NCI-H526 treated with DMSO at 0.1 percent for 48 hours (cell line): ENCODE results near the gene HDAC9.
A peak's percentile ranks its signal among the peaks of the same experiment; 100 is the strongest.

Experiments used
- DNase-seq: peaks from one replicate; lab custom pipeline; 2025; lab: John Stamatoyannopoulos, UW

HDAC9 gene

GRCh38 chr7:18495412-18496340, at the start of gene HDAC9:
Gene HDAC9 (plus strand): TSS chr7:18495749. CDS start chr7:18496303, 554 bp downstream.
- peak; percentile 89 for DNase-seq

- DNase-seq, result no peak
Measured at GRCh38 chr7:18445916-18446520, 49.5 kb upstream of the HDAC9 start.

GRCh38 chr7:18450019-18450418, 45.5 kb upstream of the HDAC9 start:
- no peak for DNase-seq

DNA sequence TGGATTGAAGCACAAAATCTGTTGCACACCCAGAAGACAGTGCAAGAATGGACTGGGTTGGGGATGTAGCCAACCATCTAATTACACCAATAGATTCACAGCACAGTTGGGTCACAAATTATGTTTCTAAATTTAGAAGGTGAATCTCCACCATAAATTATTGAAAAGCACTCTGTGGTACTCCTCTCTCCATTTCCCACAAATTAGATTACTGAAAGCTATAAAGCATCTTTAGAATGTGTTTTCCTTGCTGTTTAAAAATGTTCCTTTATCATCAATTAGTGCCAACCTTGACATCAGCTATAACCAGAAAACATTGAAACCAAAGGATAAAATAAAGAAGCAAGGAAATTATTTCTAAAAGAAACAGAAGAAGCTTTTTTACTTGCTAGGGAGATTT, 39.9 kb upstream of the HDAC9 start:
- DNase-seq, result no peak

- no peak for DNase-seq
Measured at GRCh38 chr7:18457832-18458231, 37.7 kb upstream of the HDAC9 start.

DNA sequence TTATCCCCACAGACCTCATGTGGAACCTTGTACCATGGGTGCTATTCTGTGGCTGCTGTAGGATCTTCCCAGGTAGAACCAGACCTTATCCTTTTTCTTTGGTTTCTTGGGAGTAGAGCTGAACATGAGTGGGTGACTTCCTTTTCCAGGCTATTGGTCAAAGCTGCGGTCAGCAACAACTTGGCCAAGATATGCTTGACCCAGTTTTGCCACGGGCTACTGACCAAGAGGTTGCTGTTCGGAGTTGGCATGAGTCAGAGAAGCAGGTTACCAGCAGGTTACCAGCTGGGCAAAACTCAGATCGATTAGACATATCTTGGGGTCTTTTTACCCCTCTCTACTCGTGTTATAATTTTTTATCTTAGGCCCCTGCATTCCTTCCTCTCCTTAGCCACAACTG, 36.7 kb upstream of the HDAC9 start:
- no peak for DNase-seq

DNA sequence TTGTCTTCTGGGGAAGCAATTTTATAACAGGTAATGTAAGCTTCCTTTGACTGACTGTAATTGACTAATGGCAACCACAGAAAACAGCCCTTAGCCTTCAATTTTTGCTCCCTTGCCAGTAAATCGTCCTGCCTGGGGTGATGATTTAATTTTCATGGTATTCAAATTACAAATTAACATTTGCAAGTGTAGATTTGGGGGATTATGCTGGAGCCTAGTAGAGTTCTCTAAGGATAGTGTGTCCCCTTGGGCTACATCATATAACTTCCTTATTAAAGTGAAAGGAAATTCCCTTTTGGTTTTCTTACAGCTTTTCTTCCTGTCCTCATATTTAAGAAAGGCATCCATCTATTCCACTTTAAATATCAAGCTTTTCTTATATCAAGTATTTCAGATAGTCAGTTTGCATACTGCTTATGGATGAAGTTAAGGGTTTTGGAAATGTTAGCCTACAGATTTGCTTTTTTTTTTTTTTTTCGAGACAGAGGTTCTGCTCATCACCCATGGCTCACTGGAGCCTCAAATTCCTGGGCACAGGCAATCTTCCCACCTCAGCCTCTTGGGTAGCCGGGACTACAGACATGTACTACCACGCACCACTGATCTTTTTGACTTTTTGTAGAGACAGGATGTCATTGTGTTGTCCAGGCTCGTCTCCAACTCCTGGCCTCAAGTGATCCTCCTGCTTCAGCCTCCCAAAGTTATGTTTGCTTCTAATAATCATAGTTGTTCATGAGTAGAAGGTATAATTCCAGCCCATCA, 35.9 kb upstream of the HDAC9 start:
- DNase-seq, result no peak

- no peak for DNase-seq
Measured at GRCh38 chr7:18461785-18462467, 33.6 kb upstream of the HDAC9 start.

DNA sequence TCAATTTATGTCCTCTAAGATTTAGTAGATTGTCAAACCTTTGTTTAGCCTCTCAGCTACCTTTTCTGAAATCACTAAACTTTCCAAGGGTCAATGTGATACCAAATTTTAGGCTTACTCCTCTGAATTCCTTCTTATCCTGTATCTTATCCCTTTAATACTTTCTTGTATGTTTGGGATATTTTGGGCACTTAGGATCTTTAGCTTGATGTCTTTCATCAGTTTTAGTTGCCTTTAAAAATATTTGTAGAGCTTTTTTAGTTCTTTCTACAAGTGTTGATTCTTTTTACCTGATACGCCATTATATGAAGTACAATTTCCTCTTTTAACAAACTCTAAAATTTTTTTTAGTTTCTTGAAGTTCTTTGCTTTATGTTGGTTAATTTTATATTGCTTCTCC, 30.7 kb upstream of the HDAC9 start:
- DNase-seq, result no peak

DNA sequence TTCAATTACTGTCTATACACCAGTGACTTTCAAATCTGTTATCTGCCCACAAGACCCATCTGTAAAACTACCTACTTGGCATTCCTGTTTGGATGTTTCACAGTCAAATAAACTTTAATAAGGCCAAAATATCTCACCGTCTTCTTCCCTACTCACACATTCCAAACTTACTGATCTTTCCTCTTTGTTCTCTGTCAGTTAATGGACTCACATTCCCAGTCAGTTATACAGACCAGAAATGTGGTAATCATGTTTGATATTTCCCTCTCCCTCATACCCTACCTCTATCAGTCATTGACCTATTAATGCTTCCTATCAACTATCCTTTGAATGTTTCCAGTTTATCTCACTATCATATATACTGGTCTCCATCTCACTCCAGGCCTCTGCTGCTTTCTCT, 28.5 kb upstream of the HDAC9 start:
- no peak for DNase-seq

DNA sequence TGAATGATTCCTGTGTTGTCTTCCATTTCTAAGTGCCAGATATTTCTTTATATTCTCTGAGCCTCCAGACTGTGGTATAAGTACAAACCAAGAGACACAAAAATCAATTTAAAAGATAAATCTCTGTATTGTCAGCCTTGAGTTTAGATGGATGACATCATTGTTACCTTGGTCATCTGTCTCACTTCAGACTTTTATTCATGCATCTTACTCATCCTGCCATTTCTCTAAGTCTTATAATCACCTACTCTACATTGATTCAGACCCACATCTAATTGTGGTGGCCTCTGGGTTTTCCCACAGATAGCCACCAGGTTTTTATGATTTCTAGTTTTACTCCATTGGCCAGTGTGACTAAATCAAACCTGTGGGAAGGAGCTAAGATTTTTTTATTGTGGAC, 26.8 kb upstream of the HDAC9 start:
- DNase-seq, result no peak

GRCh38 chr7:18469316-18469715, 26.2 kb upstream of the HDAC9 start:
- DNase-seq, result no peak

GRCh38 chr7:18471476-18472160, 23.9 kb upstream of the HDAC9 start:
- no peak for DNase-seq

DNA sequence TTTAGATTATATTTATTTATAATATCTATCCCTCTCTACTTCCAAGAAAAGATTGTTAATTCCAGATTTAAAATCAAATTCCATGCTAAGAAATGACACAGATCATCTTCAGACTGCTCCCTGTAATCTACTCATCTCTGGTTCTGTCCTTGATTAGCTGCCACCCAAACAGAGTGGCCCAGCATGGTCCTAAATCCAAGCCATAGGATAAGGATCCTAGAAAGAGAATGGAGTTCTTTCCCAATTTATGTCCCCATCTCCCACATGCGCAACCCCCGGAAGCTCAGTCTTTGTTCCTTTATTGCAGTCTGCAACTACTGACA, 23.4 kb upstream of the HDAC9 start:
- DNase-seq, result no peak

DNA sequence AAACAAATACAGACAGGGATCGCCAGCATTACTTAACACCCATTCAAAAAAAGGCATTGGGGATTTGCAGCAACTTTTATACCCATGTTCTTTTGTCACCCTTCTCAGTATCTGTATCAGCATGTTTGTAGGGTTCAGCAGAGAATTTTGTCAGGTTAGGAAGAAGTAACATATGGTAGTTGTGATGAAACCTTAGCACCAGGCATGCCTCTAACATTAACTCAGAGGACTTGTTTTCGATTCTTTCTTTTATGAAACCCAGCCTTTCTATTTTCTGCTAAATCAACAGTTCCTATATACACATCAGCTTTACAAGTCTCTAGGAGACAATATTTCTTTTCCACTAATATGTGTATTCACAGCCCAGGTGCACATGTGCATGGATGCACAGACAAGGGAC, 22.4 kb upstream of the HDAC9 start:
- DNase-seq, result no peak

- no peak for DNase-seq
Measured at GRCh38 chr7:18474944-18475343, 20.6 kb upstream of the HDAC9 start.

DNA sequence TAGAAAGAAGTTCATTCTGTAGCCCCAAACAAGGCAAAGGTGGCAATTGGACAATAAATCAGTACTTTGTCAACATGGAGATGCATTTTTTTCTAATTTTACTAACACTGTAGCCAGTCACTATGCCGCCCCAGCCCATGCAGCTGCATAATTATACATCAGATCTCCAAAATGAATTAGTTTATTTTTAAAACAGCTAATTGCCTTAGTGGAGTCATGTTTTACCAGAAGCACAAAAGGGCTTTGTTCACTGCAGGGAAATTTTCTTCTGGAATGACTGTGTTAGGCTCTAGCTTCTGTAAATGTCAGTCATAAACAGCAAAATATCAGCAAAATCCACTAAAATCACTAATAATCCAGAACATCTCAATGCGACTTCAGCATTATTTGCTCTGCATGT, 20.1 kb upstream of the HDAC9 start:
- peak; percentile 20 for DNase-seq

DNA sequence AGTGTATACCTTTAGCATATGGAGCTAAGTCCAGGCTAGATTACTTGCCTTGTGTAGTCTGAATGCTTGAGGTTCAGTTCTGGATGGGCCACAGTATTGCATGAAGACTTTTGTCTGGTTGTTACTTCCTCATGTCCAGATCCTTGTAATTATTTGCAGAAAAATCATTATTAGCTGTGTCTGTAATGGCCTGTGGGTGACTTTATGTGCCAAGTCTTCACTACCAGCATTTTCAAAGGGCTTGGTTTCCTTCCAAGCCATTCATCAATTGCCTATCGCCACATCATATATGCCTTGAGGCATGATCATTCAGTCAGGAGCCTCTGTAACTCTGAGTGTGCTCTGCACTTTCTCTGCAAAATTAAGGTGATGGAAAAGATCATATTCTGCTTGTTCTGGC, 13.8 kb upstream of the HDAC9 start:
- DNase-seq, result no peak

GRCh38 chr7:18488049-18488448, 7.5 kb upstream of the HDAC9 start:
- DNase-seq, result no peak

DNA sequence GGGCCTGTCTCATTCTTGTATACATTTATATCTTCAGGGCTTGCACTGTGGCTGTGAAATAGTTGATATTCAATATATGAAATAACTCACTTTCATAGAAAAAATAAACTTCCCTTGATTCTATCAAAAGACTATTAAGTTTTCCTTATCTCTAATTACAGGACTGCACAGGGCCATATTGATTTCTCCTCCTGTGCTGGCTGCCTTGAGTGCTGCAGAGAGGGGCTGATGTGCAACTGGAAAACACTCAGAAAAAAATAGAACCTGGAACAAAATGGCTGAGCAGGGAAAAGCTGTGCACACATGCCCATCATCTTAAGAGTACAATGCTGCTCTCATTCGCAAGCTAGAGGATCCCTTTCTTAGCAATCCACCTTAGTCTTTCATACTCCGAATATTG, 5.9 kb upstream of the HDAC9 start:
- DNase-seq, result no peak

DNA sequence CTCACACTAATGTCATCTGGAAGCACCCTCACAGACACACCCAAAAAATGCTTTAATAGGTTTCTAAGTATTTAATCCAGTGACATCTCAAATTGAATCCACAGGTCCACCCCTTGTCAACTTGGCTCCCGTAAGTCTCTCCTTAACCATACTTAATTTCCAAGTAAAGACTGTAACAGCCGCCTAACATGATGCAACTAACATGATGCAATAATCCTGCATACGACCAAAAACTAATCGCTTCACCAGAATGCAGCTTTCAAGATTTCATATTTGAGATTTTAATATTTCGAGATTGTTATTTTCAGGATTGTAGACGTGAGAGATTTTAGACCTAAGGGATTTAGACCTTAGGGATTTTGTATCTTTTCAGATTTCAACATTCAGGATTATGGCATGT, 3.7 kb upstream of the HDAC9 start:
- no peak for DNase-seq

- DNase-seq, result no peak
Measured at GRCh38 chr7:18494406-18494805, 1.1 kb upstream of the HDAC9 start.
